Stimulated activated CD4-positive, alpha-beta T cell treated with anti-CD3 and anti-CD28 coated beads, TNF-alpha, amount 100 ng/mL, for 48 hours (primary cell): ENCODE data around the gene TBC1D1.

Source experiments
- DNase-seq, 3 donors: peaks; one replicate each; pipeline ENCODE4 v3.0.0-alpha.2; 2020; ENCODE audit warnings: low read depth in 3 of 3

The TBC1D1 gene

GRCh38 chr4:38124961-38125360 is 234.1 kb downstream of the TBC1D1 start:
- no peak for DNase-seq

GRCh38 chr4:38125816-38126215 is 234.9 kb downstream of the TBC1D1 start:
- DNase-seq = no peak

- DNase-seq = peak; percentile 51 to 72 (median 52)
Observed at GRCh38 chr4:38128478-38129459, 237.9 kb downstream of the TBC1D1 start.

DNA sequence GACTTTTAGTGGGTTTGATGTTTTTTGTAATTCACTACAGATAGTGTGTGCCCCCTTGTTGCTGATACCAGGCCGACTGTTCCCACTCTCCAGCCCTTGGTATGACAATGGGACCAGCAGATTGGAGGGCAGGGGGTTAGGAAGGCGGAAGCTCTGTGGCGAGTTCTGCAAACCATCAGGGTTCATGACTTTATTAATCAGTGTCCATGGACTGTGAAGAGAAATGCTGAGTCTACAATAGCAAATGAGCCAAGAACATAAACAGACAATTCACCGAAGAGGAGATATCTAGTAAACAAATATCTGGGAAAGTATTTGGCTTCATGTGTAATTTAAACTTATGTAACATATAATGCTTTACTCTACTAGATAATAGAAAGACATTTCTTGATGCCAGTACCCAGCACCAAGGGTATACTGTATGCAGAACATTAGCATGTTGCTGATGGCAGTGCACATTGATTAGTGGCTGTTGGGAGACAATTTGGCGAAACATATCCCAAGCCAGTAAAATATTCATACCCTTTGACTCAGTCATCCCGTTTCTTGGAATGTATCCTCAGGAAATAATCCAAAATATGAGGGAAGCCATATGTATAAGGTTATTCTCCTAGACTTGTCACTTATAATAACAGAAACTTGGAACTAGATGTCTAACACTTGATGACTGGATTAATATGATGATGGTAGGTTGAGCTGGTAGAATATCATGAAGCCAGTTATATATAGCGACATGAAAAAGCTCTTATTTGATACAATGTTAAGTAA is 238.8 kb downstream of the TBC1D1 start:
- DNase-seq = no peak

DNA sequence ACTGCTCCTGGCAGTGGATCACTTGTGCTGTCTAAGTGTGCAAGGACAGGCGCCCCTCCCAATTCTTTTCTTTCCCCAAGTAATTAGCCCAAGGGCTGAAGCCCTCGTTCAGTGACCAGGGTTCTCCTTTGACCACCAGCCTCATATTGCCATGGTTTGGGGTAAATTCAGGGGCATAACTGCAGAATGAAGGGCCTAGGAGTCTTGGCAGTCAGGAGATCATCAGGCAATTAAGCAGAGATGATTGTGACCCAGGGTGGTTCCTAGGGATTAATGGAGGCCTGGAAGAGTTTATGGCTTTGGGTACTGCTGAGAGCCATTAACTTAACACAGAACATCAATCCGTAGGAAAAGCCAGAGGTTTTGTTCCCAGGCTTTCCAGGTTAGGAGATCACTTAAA is 240.0 kb downstream of the TBC1D1 start:
- no peak for DNase-seq

- DNase-seq = peak; percentile 57 to 70 (median 63)
Observed at GRCh38 chr4:38131371-38132091, 240.6 kb downstream of the TBC1D1 start.

DNA sequence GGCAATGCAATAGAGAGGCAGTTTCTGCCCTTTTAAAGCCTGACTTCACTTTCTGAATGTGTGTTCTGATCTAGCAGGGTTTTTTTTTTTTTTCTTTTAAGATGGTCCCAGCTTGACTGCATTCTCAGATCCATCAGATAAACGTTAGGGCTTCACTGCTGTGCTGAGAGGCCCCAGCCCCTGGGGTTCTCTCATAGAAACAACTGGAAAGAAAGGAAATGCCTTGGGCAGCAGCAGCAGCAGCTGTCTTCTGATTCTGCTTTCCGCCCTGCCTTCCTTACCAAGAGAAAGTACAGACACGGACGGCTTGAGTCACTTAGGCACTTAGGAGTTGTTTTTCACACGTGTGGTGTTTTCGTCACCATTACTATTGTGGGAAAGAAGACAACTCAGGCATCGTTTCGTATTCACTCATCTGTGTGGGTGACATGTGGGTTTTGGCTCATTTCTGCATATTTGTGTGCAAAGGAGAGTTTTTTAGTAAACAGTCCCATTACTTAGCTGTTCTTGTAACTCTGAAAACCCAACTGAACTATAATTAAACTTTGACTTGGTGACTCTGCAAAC is 241.3 kb downstream of the TBC1D1 start:
- peak; percentile 60 to 63 (median 62) for DNase-seq

DNA sequence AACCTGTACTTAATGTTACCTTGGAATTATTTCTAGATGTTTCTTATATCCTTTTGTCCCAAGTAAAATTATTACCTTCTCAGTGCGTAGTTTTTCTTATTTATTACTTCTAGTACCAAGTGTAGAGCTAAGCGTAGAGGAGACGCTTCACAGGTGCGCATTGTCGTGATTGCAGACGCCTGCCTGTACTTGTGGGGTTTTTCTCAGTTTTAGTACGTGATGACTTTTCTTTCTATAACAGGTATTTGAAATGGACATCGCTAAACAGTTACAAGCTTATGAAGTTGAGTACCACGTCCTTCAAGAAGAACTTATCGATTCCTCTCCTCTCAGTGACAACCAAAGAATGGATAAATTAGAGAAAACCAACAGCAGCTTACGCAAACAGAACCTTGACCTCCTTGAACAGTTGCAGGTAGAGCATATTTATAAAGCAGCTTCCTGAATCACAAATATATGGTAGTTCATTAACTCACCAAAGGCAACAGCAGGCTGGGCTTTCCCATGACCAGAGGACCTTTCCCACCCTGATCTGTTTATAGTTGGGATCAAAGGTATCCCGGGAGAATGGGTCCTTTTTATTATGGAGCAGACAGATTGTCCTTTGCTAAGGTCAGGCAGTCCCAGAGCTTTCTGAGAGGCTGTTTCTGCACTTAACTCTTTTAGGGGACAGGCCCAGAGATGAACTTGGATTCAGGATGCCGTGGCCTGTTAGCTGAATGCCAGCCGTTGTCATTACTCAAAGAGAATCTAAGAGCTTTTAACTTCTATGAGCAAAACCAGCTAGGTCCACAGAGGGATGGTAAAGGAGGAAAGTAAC is 242.2 kb downstream of the TBC1D1 start:
- no peak for DNase-seq

DNA sequence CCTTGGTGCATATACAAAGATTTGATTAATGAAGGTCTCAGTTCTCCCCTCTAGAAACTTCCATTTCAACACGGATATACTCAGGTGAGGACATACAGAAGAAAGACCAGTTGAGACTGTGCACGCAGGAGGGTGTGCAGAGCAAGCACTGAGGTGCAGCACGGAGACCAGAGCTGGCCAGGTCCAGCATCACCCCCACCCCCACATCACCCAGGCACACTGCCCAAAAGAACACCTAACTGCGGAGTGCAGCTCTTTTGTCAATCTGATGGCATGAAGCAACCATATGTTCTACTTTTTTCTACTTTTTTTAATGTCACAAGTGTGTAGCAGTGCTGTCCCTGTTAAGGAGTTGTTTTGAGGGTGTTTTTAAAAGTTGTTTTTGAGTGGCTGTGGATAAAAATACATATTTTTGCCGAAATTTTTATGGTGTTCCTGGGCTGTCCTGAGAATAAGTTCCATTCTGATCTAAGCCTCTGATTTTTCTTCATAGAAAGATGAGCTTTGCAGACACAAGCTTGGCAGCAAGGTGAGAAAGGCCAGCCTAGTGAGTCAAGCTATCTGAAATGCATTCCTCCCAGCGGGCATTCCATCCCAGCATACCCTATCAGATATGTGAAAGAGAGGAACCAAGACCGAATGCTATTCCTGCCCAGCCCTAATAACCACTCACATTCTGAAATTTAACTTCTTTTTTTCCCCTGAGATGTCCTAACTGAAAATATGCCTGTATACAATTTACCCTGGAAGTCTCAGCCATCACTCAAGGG is 243.0 kb downstream of the TBC1D1 start:
- DNase-seq = no peak

- DNase-seq = no peak
Observed at GRCh38 chr4:38135201-38135600, 244.3 kb downstream of the TBC1D1 start.

- DNase-seq = no peak
Observed at GRCh38 chr4:38136604-38137003, 245.7 kb downstream of the TBC1D1 start.

GRCh38 chr4:38137080-38137479 is 246.2 kb downstream of the TBC1D1 start:
- DNase-seq = no peak

GRCh38 chr4:38138363-38138762 is 247.5 kb downstream of the TBC1D1 start:
- no peak for DNase-seq

- DNase-seq = no peak
Observed at GRCh38 chr4:38139187-38139586, 248.3 kb downstream of the TBC1D1 start.

- DNase-seq = no peak
Observed at GRCh38 chr4:38140643-38141203, 249.8 kb downstream of the TBC1D1 start.

DNA sequence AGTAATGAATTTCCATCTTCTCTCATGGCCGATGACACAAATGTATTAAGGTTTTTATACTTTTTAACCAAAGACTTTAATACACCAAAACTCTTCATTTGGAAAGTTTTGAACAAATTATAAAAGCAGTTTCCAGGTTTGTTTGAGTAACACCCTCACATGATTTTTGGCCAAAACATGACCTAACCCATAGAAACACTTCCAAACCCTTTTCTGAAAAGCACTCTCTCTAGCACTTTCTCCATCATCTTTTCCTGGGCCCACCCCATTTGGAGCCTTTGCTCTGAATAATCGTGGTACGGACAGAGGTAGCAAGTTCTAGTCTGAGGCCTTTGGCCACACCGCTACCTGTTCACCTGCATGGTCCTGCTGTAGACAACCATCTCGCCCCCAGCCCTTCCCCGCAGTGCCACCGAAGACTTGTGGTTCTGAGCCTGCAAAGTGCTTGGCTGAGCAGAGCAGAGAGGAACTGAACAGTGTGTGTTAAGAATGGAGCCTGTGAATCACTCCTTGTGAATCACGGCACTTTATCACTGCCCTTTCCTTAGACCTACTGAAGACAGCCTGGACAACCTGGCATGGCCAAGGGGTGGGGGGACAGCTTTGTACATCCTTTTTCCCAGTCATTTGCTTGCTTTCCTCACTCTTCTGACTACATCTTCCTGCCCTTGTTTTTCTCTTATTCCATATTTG is 251.1 kb downstream of the TBC1D1 start:
- DNase-seq = no peak

- DNase-seq = no peak
Observed at GRCh38 chr4:38144031-38144430, 253.1 kb downstream of the TBC1D1 start.

DNA sequence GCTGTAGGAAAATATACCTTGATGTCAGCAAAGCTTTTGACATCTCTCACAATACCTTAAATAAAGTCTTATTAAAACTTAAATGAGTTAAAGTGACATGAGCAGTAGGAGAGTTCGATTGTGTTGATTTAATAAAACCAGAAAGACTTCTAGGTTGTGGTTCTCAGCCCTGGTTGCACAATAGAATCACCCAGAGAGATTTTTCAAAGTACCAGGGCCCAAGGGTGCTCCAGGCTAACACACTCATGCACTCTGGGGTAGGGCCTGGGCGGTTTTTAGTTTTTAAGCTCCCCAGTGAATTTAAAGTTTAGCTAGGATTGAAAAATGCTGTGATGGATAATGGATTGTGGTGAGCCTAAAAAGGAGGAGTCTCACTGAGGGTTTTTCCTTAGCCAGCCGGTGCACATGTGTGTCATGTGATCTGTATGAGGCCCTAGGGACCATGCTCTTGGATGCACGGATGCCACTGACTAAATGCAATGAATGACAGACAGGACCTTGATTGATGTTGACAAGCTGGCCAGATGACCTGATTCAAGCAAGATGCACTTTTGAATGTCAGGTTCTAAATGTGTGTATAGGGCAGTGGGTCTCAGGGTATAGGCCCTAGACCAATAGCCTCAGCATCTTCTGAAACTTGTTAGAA is 254.3 kb downstream of the TBC1D1 start:
- DNase-seq = no peak

DNA sequence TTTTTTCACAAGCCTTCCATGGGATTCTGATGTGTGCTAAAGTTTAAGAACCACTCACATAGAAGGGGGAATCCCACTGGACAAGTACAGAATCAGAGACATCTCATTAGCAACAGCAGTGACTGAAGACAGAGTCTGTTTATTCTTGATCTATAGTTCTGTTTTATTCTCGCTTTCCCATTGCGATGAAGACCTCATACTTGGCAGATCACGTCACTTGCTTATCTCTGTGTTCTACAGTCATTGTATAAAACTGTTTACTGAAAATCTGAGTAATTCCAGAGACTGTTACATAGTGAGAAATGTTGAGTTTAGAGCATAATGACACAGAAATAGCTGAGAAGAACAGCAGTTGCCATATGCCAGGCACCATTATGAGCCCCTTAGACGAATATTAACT is 254.9 kb downstream of the TBC1D1 start:
- no peak for DNase-seq
